HCT116 (cell line): ENCODE results near the gene ATAD5.

Source experiments
- CBX3 ChIP-seq: IDR thresholded peaks from 2 replicates; pipeline ENCODE4 v1.6.1; 2012; ENCODE audit warnings: low read depth
- EGR1 ChIP-seq: IDR thresholded peaks from 2 replicates; pipeline ENCODE4 v1.6.1; 2012; ENCODE audit warnings: low read depth
- FOSL1 ChIP-seq: IDR thresholded peaks from 2 replicates; pipeline ENCODE4 v1.6.1; 2012; ENCODE audit warnings: low read depth
- POLR2A ChIP-seq: IDR thresholded peaks from 2 replicates; pipeline ENCODE4 v1.7.0; 2011; ENCODE audit warnings: borderline replicate concordance; ENCODE audit not compliant: insufficient read depth, insufficient read length; ENCODE audit errors: extremely low read depth
- REST ChIP-seq: IDR thresholded peaks from 2 replicates; pipeline ENCODE4 v1.6.1; 2012; ENCODE audit warnings: low read depth
- SP1 ChIP-seq: IDR thresholded peaks from 2 replicates; pipeline ENCODE4 v1.6.1; 2012; ENCODE audit warnings: low read depth
- YY1 ChIP-seq: IDR thresholded peaks from 2 replicates; pipeline ENCODE4 v1.6.1; 2011; ENCODE audit warnings: low read length, low read depth, moderate library complexity, mild to moderate bottlenecking; ENCODE audit not compliant: insufficient replicate concordance; ENCODE audit errors: extremely low read depth
- TF ChIP-seq, protein P1 (sequence below), 3 experiments: fragments of 200-600 bp in 1 of 3; sonication (generic) in 1 of 3; IDR thresholded peaks in 2 of 3; conservative IDR thresholded peaks in 1 of 3; 2 replicates each; pipeline ENCODE4 v1.5.1; 2012 to 2017; ENCODE audit warnings: low read depth in 2 of 3, low read length in 2 of 3, antibody characterized with exemption in 1 of 3, borderline replicate concordance in 1 of 3, control low read depth in 1 of 3, mild to moderate bottlenecking in 1 of 3, mixed read lengths in 1 of 3, mixed run types in 1 of 3, moderate library complexity in 1 of 3; ENCODE audit not compliant: insufficient read depth in 1 of 3
- TF ChIP-seq, protein P2 (sequence below): IDR thresholded peaks from 2 replicates; pipeline ENCODE4 v1.6.1; 2012

- TF ChIP-seq YY1 (no peak), REST (no peak), SP1 (no peak), CBX3 (no peak), FOSL1 (no peak), EGR1 (no peak), POLR2A (no peak)
- TF ChIP-seq, protein P1, sequence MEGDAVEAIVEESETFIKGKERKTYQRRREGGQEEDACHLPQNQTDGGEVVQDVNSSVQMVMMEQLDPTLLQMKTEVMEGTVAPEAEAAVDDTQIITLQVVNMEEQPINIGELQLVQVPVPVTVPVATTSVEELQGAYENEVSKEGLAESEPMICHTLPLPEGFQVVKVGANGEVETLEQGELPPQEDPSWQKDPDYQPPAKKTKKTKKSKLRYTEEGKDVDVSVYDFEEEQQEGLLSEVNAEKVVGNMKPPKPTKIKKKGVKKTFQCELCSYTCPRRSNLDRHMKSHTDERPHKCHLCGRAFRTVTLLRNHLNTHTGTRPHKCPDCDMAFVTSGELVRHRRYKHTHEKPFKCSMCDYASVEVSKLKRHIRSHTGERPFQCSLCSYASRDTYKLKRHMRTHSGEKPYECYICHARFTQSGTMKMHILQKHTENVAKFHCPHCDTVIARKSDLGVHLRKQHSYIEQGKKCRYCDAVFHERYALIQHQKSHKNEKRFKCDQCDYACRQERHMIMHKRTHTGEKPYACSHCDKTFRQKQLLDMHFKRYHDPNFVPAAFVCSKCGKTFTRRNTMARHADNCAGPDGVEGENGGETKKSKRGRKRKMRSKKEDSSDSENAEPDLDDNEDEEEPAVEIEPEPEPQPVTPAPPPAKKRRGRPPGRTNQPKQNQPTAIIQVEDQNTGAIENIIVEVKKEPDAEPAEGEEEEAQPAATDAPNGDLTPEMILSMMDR (IDR thresholded peaks at IDR 0.05 in 2 of 3, conservative IDR thresholded peaks at IDR 0.05 in 1 of 3; ENCODE audit: borderline replicate concordance in 1 of 3, insufficient read depth in 1 of 3, low read depth in 2 of 3, low read length in 2 of 3), result no peak
- TF ChIP-seq, protein P2, sequence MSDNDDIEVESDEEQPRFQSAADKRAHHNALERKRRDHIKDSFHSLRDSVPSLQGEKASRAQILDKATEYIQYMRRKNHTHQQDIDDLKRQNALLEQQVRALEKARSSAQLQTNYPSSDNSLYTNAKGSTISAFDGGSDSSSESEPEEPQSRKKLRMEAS, result no peak
Observed at GRCh38 chr17:30927756-30928155, 96.0 kb downstream of the ATAD5 start.
